ENCODE results near the gene MYO1E. TPM values are rescaled to one million over a fixed set of nuclear protein-coding genes. Genes with fewer than 3 reads are reported as not detected.

Gene MYO1E
- polyA plus RNA-seq, 1 donor from 2014 or later, result 0.38 TPM

GRCh38 chr15:59266028-59266427 is 106.6 kb downstream of the MYO1E start:
- Histone ChIP-seq H2AFZ (ENCODE audit: low read depth, low read length) (no peak overlapping the region), H3F3A (ENCODE audit: insufficient read depth, low read length, poor library complexity, severe bottlenecking) (no peaks in the 10 kb centered on the region), H3K36me3 (ENCODE audit: insufficient read depth, low read length) (no peaks in the 10 kb centered on the region), H3K79me2 (replicated peaks; ENCODE audit: insufficient read depth, low read length) (no peaks in the 10 kb centered on the region), H3K9me2 (ENCODE audit: insufficient read depth, low read length) (no peaks in the 10 kb centered on the region), H4K20me1 (ENCODE audit: insufficient read depth) (no peaks in the 10 kb centered on the region), H3K27me3 (ENCODE audit: insufficient read depth, low read depth, low read length) (no peaks in the 10 kb centered on the region), H3K4me3 (ENCODE audit: low read length) (no peak overlapping the region), H3K27ac (ENCODE audit: low read length) (no peak overlapping the region), H3K4me2 (ENCODE audit: low read length) (no peak overlapping the region), H3K9ac (ENCODE audit: low read length) (no peak overlapping the region), H3K9me3 (ENCODE audit: low read length) (no peaks in the 10 kb centered on the region)
- TF ChIP-seq MXI1 (conservative IDR thresholded peaks at IDR 0.05; ENCODE audit: poor library complexity, severe bottlenecking) (no peak), EZH2 (IDR thresholded peaks at IDR 0.05; ENCODE audit: borderline replicate concordance, insufficient read depth, low read length, poor library complexity, severe bottlenecking) (no peak), POLR2AphosphoS5 (IDR thresholded peaks at IDR 0.05) (no peak), CTCF (IDR thresholded peaks at IDR 0.05; ENCODE audit: poor library complexity, severe bottlenecking) (no peak), EP300 (conservative IDR thresholded peaks at IDR 0.05; ENCODE audit: poor library complexity, severe bottlenecking) (no peak), TAF1 (IDR thresholded peaks at IDR 0.05; ENCODE audit: low read depth) (no peak), REST (IDR thresholded peaks at IDR 0.05; ENCODE audit: borderline replicate concordance) (no peak), RAD21 (conservative IDR thresholded peaks at IDR 0.05) (no peak), SMC3 (conservative IDR thresholded peaks at IDR 0.05; ENCODE audit: poor library complexity) (no peak)

GRCh38 chr15:59262316-59262715 is 110.4 kb downstream of the MYO1E start:
- no peak overlapping the region for H3K4me3 ChIP-seq (ENCODE audit: low read length)
- no peaks in the 10 kb centered on the region for H3K9me2 ChIP-seq (ENCODE audit: insufficient read depth, low read length)
- no peaks in the 10 kb centered on the region for H3F3A ChIP-seq (ENCODE audit: insufficient read depth, low read length, poor library complexity, severe bottlenecking)
- no peaks in the 10 kb centered on the region for H3K36me3 ChIP-seq (ENCODE audit: insufficient read depth, low read length)
- H2AFZ ChIP-seq (ENCODE audit: low read depth, low read length), result no peak overlapping the region
- no peak overlapping the region for H3K9ac ChIP-seq (ENCODE audit: low read length)
- H3K27me3 ChIP-seq (ENCODE audit: insufficient read depth, low read depth, low read length), result no peaks in the 10 kb centered on the region
- no peaks in the 10 kb centered on the region for H4K20me1 ChIP-seq (ENCODE audit: insufficient read depth)
- no peaks in the 10 kb centered on the region for H3K9me3 ChIP-seq (ENCODE audit: low read length)
- H3K4me2 ChIP-seq (ENCODE audit: low read length), result no peak overlapping the region
- H3K27ac ChIP-seq (ENCODE audit: low read length), result no peak overlapping the region
- TF ChIP-seq EP300 (conservative IDR thresholded peaks at IDR 0.05; ENCODE audit: poor library complexity, severe bottlenecking), result no peak
- no peak for TF ChIP-seq POLR2AphosphoS5 (IDR thresholded peaks at IDR 0.05)
- TF ChIP-seq SMC3 (conservative IDR thresholded peaks at IDR 0.05; ENCODE audit: poor library complexity), result no peak
- TF ChIP-seq TAF1 (IDR thresholded peaks at IDR 0.05; ENCODE audit: low read depth), result no peak
- TF ChIP-seq CTCF (IDR thresholded peaks at IDR 0.05; ENCODE audit: poor library complexity, severe bottlenecking), result no peak
- TF ChIP-seq EZH2 (IDR thresholded peaks at IDR 0.05; ENCODE audit: borderline replicate concordance, insufficient read depth, low read length, poor library complexity, severe bottlenecking), result no peak
- TF ChIP-seq REST (IDR thresholded peaks at IDR 0.05; ENCODE audit: borderline replicate concordance), result no peak
- TF ChIP-seq RAD21 (conservative IDR thresholded peaks at IDR 0.05), result no peak
- TF ChIP-seq MXI1 (conservative IDR thresholded peaks at IDR 0.05; ENCODE audit: poor library complexity, severe bottlenecking), result no peak
- no peaks in the 10 kb centered on the region for H3K79me2 ChIP-seq (replicated peaks; ENCODE audit: insufficient read depth, low read length)
